Measurements from ENCODE around the gene MMP14. TPM values are rescaled to one million over a fixed set of nuclear protein-coding genes. Genes with fewer than 3 reads are reported as not detected.

Gene MMP14
- total and polyA plus RNA-seq, 9 of the 15 experiments (the other 6 are each of a cell fraction or from before 2014, with no cell fraction given): 0.36 to 5.8 (median 1.3) TPM; not detected in 2

DNA sequence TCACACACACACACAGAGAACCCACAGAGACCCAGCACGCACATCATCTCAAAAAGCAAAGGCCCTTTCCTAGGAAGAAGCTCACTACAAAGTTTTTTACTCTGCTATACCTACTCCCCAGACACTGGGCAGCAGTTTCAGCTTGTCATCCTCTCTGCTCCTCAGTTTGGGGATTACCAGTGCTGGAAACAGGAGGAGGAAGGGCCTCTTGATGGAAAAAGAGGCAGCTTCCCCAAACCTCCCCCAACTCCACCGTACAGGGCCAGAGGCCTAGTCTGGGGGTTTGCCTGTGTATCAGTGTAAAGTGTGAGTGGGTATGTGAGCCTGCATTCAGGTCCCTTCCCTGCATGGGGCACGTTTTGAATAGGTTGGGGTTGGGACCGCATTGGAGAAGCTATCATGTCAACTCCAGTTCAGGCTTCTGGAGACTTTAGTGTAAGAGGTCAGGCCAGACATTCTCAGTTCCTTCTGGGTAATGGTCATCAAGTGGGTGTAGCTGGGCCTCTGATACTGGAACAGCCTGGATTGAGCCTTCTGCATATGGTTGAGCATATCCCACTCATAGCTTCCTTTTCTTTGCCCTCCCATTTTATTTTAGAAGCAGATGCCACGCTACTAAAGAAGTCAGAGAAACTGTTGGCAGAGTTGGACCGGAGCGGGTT lies 47.8 kb downstream of the MMP14 start:
- no peaks in the 10 kb centered on the region for H3K27me3 ChIP-seq (ENCODE audit: control insufficient read depth in 2 of 2, insufficient read depth in 2 of 2, low read length in 2 of 2)
- CTCF ChIA-PET (ENCODE audit: low intra/inter-chr PET ratio): no interaction called here
- H3K4me1 ChIP-seq (replicated peaks in 1 of 2; ENCODE audit: control insufficient read depth in 2 of 2, insufficient read depth in 2 of 2, low read length in 2 of 2): peaks cover 26 to 40% of the 10 kb centered on the region in 2 experiments
- no peak for TF ChIP-seq CTCF (IDR thresholded peaks at IDR 0.05 in 2 of 3, conservative IDR thresholded peaks at IDR 0.05 in 1 of 3; ENCODE audit: insufficient read depth in 2 of 3, low read depth in 1 of 3, low read length in 3 of 3)
- TF ChIP-seq RFX1 (IDR thresholded peaks at IDR 0.05): no peak
- TF ChIP-seq SMAD3 (CRISPR knock-in tag; conservative IDR thresholded peaks at IDR 0.05): no peak
- TF ChIP-seq, protein P1, sequence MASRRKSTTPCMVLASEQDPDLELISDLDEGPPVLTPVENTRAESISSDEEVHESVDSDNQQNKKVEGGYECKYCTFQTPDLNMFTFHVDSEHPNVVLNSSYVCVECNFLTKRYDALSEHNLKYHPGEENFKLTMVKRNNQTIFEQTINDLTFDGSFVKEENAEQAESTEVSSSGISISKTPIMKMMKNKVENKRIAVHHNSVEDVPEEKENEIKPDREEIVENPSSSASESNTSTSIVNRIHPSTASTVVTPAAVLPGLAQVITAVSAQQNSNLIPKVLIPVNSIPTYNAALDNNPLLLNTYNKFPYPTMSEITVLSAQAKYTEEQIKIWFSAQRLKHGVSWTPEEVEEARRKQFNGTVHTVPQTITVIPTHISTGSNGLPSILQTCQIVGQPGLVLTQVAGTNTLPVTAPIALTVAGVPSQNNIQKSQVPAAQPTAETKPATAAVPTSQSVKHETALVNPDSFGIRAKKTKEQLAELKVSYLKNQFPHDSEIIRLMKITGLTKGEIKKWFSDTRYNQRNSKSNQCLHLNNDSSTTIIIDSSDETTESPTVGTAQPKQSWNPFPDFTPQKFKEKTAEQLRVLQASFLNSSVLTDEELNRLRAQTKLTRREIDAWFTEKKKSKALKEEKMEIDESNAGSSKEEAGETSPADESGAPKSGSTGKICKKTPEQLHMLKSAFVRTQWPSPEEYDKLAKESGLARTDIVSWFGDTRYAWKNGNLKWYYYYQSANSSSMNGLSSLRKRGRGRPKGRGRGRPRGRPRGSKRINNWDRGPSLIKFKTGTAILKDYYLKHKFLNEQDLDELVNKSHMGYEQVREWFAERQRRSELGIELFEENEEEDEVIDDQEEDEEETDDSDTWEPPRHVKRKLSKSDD (conservative IDR thresholded peaks at IDR 0.05; ENCODE audit: low read length): no peak
- no peak for TF ChIP-seq SRSF7 (optimal IDR thresholded peaks at IDR 0.05; ENCODE audit: low read depth, low read length)
- TF ChIP-seq KDM4B (IDR thresholded peaks at IDR 0.05; ENCODE audit: borderline replicate concordance in 2 of 2, low read depth in 1 of 2): no peak
- TF ChIP-seq ELF4 (CRISPR knock-in tag; IDR thresholded peaks at IDR 0.05): no peak
- TF ChIP-seq ZBTB43 (CRISPR knock-in tag; IDR thresholded peaks at IDR 0.05): no peak
- TF ChIP-seq NFYB (IDR thresholded peaks at IDR 0.05; ENCODE audit: extremely low read depth, insufficient read length): no peak
- no peak for TF ChIP-seq CBX1 (IDR thresholded peaks at IDR 0.05; ENCODE audit: low read depth)
- TF ChIP-seq FIP1L1 (IDR thresholded peaks at IDR 0.05; ENCODE audit: low read depth, low read length, poor library complexity, severe bottlenecking): no peak
- TF ChIP-seq SPI1 (IDR thresholded peaks at IDR 0.05; ENCODE audit: borderline replicate concordance, low read depth, low read length): no peak
- no peak for TF ChIP-seq ZNF717 (CRISPR knock-in tag; IDR thresholded peaks at IDR 0.05)
- no peak for TF ChIP-seq ZC3H8 (IDR thresholded peaks at IDR 0.05)
- TF ChIP-seq, protein P2, sequence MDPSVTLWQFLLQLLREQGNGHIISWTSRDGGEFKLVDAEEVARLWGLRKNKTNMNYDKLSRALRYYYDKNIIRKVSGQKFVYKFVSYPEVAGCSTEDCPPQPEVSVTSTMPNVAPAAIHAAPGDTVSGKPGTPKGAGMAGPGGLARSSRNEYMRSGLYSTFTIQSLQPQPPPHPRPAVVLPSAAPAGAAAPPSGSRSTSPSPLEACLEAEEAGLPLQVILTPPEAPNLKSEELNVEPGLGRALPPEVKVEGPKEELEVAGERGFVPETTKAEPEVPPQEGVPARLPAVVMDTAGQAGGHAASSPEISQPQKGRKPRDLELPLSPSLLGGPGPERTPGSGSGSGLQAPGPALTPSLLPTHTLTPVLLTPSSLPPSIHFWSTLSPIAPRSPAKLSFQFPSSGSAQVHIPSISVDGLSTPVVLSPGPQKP (CRISPR knock-in tag; IDR thresholded peaks at IDR 0.05): no peak

More for the DNA sequence above, 47.8 kb downstream of the MMP14 start:
- intact Hi-C loops (cut with micrococcal nuclease): no loop called here
- Histone ChIP-seq H3K36me3 (ENCODE audit: control insufficient read depth, insufficient read depth, low read length) (no peaks in the 10 kb centered on the region), H3K9ac (ENCODE audit: insufficient read depth in 1 of 2, low read depth in 2 of 2, low read length in 2 of 2) (peak overlapping the region in 1 of 2 experiments; percentile 4; a peak in 1 of 4 replicates), H3K9me1 (ENCODE audit: control insufficient read depth, insufficient read depth, low read length) (no peaks in the 10 kb centered on the region), H3K4me2 (ENCODE audit: insufficient read depth, low read length) (no peak overlapping the region), H2AFZ (ENCODE audit: low read depth, low read length) (peak overlapping the region; percentile 11; the same call in 1 of the 2 replicates), H3K27ac (ENCODE audit: extremely low read depth, low read depth, low read length) (no peak overlapping the region; the same call in 2 of the 3 replicates), H3K9me3 (replicated peaks; ENCODE audit: control insufficient read depth, insufficient read depth, low read depth, low read length) (no peaks in the 10 kb centered on the region), H3K4me3 (no peak overlapping the region), H4K20me1 (replicated peaks; ENCODE audit: control insufficient read depth, insufficient read depth, low read length) (no peaks in the 10 kb centered on the region), H3K79me2 (ENCODE audit: control insufficient read depth, insufficient read depth, low read length) (peaks cover 14% of the 10 kb centered on the region)
- no TSS peak for BruUV-seq (replicated peaks)
- ATAC-seq: no peak
- FAIRE-seq: peak; percentile 15
- DNase-seq (ENCODE audit: extremely low read depth in 1 of 4, low spot score in 3 of 4): no peak
- POLR2A ChIA-PET: interaction anchor here (0.5 to 3.8 kb wide), 7 partner anchors 9 to 329 kb away, joined by 3 to 60 read pairs (median 4); partner anchors contain the start of genes LRP10, PRMT5 and RBM23
- in situ Hi-C loops (cut with MboI): no loop called here
- WGBS (ENCODE audit: insufficient coverage, low coverage, missing lambda C conversion rate): 68% methylated on average over 7 of the region's 7 CpGs

All from K562 (cell line).